Neural progenitor cell (in vitro differentiated cells): Measurements from ENCODE around the gene ARHGAP22. TPM values are rescaled to one million over a fixed set of nuclear protein-coding genes. Genes with fewer than 3 reads are reported as not detected.

Experiments
- DNase-seq: peaks from one replicate; pipeline ENCODE4 v3.0.0-alpha.2; 2016; ENCODE audit warnings: low spot score
- H2AFZ ChIP-seq: fragments of 200-600 bp; sonication (generic); replicated peaks from 2 replicates; pipeline ENCODE4 v1.6.1; 2016; ENCODE audit warnings: antibody characterized with exemption
- H3F3A ChIP-seq: fragments of 200-600 bp; sonication (generic); 2 replicates; pipeline ENCODE4 v1.6.1; 2016; ENCODE audit warnings: antibody characterized with exemption, low read depth
- H3K27ac ChIP-seq: fragments of 200-600 bp; sonication (generic); 2 replicates; pipeline ENCODE4 v1.5.1; 2016; ENCODE audit warnings: mild to moderate bottlenecking
- H3K27me3 ChIP-seq: fragments of 200-600 bp; sonication (generic); 2 replicates; pipeline ENCODE4 v1.6.1; 2016; ENCODE audit warnings: mild to moderate bottlenecking, moderate library complexity
- H3K36me3 ChIP-seq: fragments of 200-600 bp; sonication (generic); 2 replicates; pipeline ENCODE4 v1.5.1; 2016
- H3K4me1 ChIP-seq: fragments of 200-600 bp; sonication (generic); 2 replicates; pipeline ENCODE4 v1.6.1; 2016; ENCODE audit warnings: mixed run types
- H3K4me2 ChIP-seq: fragments of 200-600 bp; sonication (generic); 2 replicates; pipeline ENCODE4 v1.6.1; 2016
- H3K4me3 ChIP-seq: fragments of 200-600 bp; sonication (generic); 2 replicates; pipeline ENCODE4 v1.5.1; 2016
- H3K79me2 ChIP-seq: fragments of 200-600 bp; sonication (generic); 2 replicates; pipeline ENCODE4 v1.6.1; 2016; ENCODE audit warnings: low read depth
- H3K9ac ChIP-seq: fragments of 200-600 bp; sonication (generic); 2 replicates; pipeline ENCODE4 v1.6.1; 2016
- H3K9me3 ChIP-seq: fragments of 200-600 bp; sonication (generic); 2 replicates; pipeline ENCODE4 v1.5.1; 2016; ENCODE audit warnings: low read depth
- H4K20me1 ChIP-seq: fragments of 200-600 bp; sonication (generic); 2 replicates; pipeline ENCODE4 v1.6.1; 2016; ENCODE audit warnings: low read depth
- H3K27ac Mint-ChIP-seq: 3 replicates; pipeline ENCODE4 v1.8.0; 2021; ENCODE audit warnings: mixed read lengths
- H3K27me3 Mint-ChIP-seq: 2 replicates; pipeline ENCODE4 v1.8.0; 2022; ENCODE audit warnings: low read depth, mild to moderate bottlenecking, inconsistent platforms, moderate library complexity, mixed read lengths; ENCODE audit not compliant: insufficient read depth
- H3K36me3 Mint-ChIP-seq: 3 replicates; pipeline ENCODE4 v1.8.0; 2021; ENCODE audit warnings: mixed read lengths
- H3K4me1 Mint-ChIP-seq: 3 replicates; pipeline ENCODE4 v1.8.0; 2021; ENCODE audit warnings: mixed read lengths
- H3K4me3 Mint-ChIP-seq: 3 replicates; pipeline ENCODE4 v1.8.0; 2021; ENCODE audit warnings: mild to moderate bottlenecking, moderate library complexity, mixed read lengths
- H3K9me3 Mint-ChIP-seq: 3 replicates; pipeline ENCODE4 v1.8.0; 2020; ENCODE audit warnings: mixed read lengths
- EZH2 ChIP-seq: fragments of 200-600 bp; sonication (generic); IDR thresholded peaks from 2 replicates; pipeline ENCODE4 v1.6.1; 2017; ENCODE audit warnings: antibody characterized with exemption, mild to moderate bottlenecking, moderate library complexity
- EZH2phosphoT487 ChIP-seq: fragments of 200-600 bp; sonication (generic); IDR thresholded peaks from 2 replicates; pipeline ENCODE4 v1.6.1; 2017; ENCODE audit warnings: antibody characterized with exemption
- total RNA-seq: library from RNA; depleted of rRNA; stranded (reverse); fragments of >200 nt; gene quantifications from 2 replicates; pipeline ENCODE4 v1.2.3, GENCODE V29; 2015; ENCODE audit warnings: low replicate concordance
- TF ChIP-seq, protein P1 (sequence below): fragments of 200-600 bp; sonication (generic); IDR thresholded peaks from 2 replicates; pipeline ENCODE4 v1.5.1; 2017; ENCODE audit warnings: antibody characterized with exemption, mild to moderate bottlenecking

Gene ARHGAP22
- total RNA-seq, 1 donor from 2014 or later: 1.7 TPM

DNA sequence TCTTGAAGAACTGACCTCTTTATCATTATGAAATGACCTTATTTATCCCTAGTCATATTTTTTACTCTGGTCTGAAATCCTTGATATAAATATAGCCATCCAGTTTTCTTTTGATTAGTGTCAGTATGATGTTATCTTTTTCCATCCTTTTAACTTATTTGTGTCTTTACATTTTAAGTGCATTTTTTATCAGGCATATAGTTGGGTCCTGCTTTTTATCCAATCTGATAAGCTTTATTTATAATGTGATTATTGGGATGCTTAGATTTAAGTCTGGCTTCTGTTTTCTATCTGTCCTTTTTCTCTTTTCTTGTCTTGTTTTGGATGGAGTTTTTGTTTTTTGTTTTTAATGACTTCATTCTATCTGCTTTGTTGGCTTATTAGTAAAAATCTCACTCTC, 119.2 kb downstream of the ARHGAP22 start:
- H3K9me3 Mint-ChIP-seq: no peaks in the 10 kb centered on the region
- Histone ChIP-seq H3K27me3 (no peaks in the 10 kb centered on the region), H3K79me2 (no peaks in the 10 kb centered on the region), H3K9me3 (no peaks in the 10 kb centered on the region), H3K27ac (no peak overlapping the region), H3K4me2 (no peak overlapping the region), H2AFZ (no peak overlapping the region), H3K9ac (no peak overlapping the region), H3K36me3 (no peaks in the 10 kb centered on the region), H4K20me1 (no peaks in the 10 kb centered on the region), H3K4me1 (no peaks in the 10 kb centered on the region), H3F3A (no peaks in the 10 kb centered on the region), H3K4me3 (no peak overlapping the region)
- H3K27ac Mint-ChIP-seq: no peak overlapping the region
- H3K4me1 Mint-ChIP-seq: no peaks in the 10 kb centered on the region
- no peak for DNase-seq
- TF ChIP-seq EZH2 (no peak), EZH2phosphoT487 (no peak)
- TF ChIP-seq, protein P1, sequence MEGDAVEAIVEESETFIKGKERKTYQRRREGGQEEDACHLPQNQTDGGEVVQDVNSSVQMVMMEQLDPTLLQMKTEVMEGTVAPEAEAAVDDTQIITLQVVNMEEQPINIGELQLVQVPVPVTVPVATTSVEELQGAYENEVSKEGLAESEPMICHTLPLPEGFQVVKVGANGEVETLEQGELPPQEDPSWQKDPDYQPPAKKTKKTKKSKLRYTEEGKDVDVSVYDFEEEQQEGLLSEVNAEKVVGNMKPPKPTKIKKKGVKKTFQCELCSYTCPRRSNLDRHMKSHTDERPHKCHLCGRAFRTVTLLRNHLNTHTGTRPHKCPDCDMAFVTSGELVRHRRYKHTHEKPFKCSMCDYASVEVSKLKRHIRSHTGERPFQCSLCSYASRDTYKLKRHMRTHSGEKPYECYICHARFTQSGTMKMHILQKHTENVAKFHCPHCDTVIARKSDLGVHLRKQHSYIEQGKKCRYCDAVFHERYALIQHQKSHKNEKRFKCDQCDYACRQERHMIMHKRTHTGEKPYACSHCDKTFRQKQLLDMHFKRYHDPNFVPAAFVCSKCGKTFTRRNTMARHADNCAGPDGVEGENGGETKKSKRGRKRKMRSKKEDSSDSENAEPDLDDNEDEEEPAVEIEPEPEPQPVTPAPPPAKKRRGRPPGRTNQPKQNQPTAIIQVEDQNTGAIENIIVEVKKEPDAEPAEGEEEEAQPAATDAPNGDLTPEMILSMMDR: no peak
- H3K4me3 Mint-ChIP-seq: no peak overlapping the region
- H3K27me3 Mint-ChIP-seq: no peaks in the 10 kb centered on the region
- no peaks in the 10 kb centered on the region for H3K36me3 Mint-ChIP-seq

- H3K4me3 Mint-ChIP-seq: no peak overlapping the region
- no peak for TF ChIP-seq EZH2
- TF ChIP-seq EZH2phosphoT487: no peak
- TF ChIP-seq, protein P1: no peak
These were observed 120.0 kb downstream of the ARHGAP22 start for GRCh38 chr10:48484911-48485310.

GRCh38 chr10:48482207-48482606, 122.7 kb downstream of the ARHGAP22 start:
- H3K27ac Mint-ChIP-seq: no peak overlapping the region
- no peak overlapping the region for H2AFZ ChIP-seq
- no peak overlapping the region for H3K4me2 ChIP-seq
- TF ChIP-seq, protein P1: no peak
- TF ChIP-seq EZH2phosphoT487 (no peak), EZH2 (no peak)
- H3K9me3 Mint-ChIP-seq: no peaks in the 10 kb centered on the region
- H3K27me3 Mint-ChIP-seq: peaks cover 2% of the 10 kb centered on the region
- H3K4me3 ChIP-seq: no peak overlapping the region
- H4K20me1 ChIP-seq: no peaks in the 10 kb centered on the region
- H3K36me3 ChIP-seq: no peaks in the 10 kb centered on the region
- no peaks in the 10 kb centered on the region for H3F3A ChIP-seq
- H3K4me1 ChIP-seq: no peaks in the 10 kb centered on the region
- no peaks in the 10 kb centered on the region for H3K79me2 ChIP-seq
- H3K27ac ChIP-seq: no peak overlapping the region
- DNase-seq: no peak
- H3K36me3 Mint-ChIP-seq: no peaks in the 10 kb centered on the region
- no peak overlapping the region for H3K4me3 Mint-ChIP-seq
- no peaks in the 10 kb centered on the region for H3K4me1 Mint-ChIP-seq
- no peak overlapping the region for H3K9ac ChIP-seq
- no peaks in the 10 kb centered on the region for H3K9me3 ChIP-seq
- H3K27me3 ChIP-seq: no peaks in the 10 kb centered on the region

More at GRCh38 chr10:48484911-48485310, 120.0 kb downstream of the ARHGAP22 start:
- Histone ChIP-seq H3K4me2 (no peak overlapping the region), H3K4me1 (no peaks in the 10 kb centered on the region), H3K9ac (no peak overlapping the region), H3F3A (no peaks in the 10 kb centered on the region), H3K27ac (no peak overlapping the region), H3K4me3 (no peak overlapping the region), H4K20me1 (no peaks in the 10 kb centered on the region), H2AFZ (no peak overlapping the region), H3K9me3 (no peaks in the 10 kb centered on the region), H3K36me3 (no peaks in the 10 kb centered on the region), H3K27me3 (no peaks in the 10 kb centered on the region), H3K79me2 (no peaks in the 10 kb centered on the region)
- Mint-ChIP-seq H3K27me3 (peaks cover 2% of the 10 kb centered on the region), H3K36me3 (no peaks in the 10 kb centered on the region), H3K4me1 (no peaks in the 10 kb centered on the region), H3K27ac (no peak overlapping the region), H3K9me3 (no peaks in the 10 kb centered on the region)
- DNase-seq: no peak
